Superior temporal gyrus (tissue), 1 donor: ENCODE measurements around the gene CLTA.

ENCODE experiments used
- DNase-seq: peaks from one replicate; pipeline ENCODE4 v3.0.0-alpha.2; 2016; ENCODE audit errors: extremely low spot score

Gene CLTA

GRCh38 chr9:36188212-36188611 lies 2.5 kb upstream of the CLTA start:
- DNase-seq = no peak

DNA sequence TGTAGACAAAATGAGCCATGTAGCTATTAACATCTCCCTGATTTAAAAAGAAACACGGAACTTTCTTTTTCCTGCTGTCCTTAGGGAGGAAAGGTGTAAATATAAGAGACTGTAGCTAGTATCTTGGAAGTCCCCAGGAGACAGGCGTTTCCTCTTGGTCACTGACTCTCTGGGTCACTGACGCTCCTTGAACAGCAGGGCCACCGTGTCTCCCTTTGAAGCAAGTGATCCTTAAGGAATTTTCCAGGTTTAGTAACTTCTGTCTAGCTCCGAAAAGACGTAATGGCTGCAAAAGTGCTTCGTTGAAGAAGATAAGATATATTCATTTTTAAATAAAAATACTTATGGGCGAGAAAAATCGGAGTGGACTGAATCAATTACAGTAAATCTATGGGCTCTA lies 745 bp upstream of the CLTA start:
- no peak for DNase-seq

DNA sequence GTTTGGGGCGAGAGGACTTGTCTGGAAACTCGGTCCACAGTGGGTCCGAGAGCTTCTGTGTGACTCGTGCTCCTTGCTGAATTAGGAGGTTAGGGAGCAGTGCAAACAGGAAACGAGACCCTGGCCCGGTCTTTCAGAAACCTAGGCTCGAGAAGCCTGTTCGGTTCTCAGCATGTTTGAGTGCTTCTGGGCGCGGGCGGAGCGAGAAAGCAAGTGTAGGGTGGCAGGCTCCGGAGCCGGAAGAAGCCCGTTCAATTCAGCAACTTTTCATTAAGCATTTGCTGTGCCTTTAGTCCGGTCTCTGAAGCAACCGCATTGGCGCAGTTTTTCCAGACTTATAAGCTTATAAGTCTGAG lies 547 bp downstream of the CLTA start:
- peak; percentile 29 for DNase-seq

GRCh38 chr9:36191686-36192085 lies 965 bp downstream of the CLTA start:
- DNase-seq = no peak

- no peak for DNase-seq
Observed at GRCh38 chr9:36192196-36192595, 1.5 kb downstream of the CLTA start.

DNA sequence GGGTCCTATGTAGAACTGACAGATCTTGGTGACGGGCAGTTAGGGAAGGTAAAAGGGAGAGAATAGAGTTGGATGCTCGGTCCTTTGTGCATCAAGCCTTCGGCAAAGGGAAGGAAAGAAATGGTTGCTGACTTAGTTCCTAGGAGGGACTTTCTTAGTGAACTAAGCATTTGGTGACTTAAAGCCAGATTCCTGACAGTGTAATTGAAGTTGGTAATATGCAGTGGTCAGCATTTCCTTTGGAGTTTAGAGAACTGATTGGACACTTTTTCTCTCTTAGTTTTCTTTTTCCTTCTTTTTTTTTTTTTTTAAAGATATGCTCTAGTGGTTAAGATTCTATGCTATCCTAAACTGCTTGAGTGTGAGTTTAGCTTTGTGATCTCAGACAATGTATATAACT lies 2.3 kb downstream of the CLTA start:
- DNase-seq = no peak

DNA sequence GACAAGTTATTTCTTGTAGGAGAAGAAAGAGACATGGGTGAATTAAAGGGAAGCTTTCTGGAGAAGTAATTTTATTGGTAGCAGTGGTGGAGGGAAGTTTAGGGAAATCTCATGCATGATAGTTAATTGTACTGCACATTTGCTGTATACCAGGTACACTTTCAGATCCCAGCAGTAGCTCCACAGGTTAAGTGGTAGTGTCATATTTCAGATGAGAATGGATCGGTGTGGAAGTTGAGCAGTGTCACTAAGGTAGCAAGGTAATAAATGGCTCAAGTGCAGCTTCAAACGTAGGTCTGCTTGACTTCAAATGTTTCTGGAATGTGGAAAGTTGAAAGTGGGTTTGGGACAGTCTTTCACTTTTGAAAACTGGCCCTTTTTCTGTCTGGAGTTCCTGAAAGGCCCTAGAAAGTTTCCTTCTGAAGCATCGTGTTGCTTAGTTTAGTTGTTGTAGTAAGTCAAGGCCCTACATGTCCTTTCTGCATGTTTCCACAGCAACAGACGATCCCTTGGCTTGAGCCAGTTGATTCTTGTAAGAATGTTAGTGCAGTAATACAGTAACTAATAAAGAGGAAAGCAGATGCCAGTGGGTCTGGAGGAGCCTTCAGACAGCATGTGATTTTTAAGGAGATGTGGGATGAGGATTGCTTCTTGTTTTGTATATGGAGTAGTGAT lies 3.7 kb downstream of the CLTA start:
- DNase-seq = no peak

DNA sequence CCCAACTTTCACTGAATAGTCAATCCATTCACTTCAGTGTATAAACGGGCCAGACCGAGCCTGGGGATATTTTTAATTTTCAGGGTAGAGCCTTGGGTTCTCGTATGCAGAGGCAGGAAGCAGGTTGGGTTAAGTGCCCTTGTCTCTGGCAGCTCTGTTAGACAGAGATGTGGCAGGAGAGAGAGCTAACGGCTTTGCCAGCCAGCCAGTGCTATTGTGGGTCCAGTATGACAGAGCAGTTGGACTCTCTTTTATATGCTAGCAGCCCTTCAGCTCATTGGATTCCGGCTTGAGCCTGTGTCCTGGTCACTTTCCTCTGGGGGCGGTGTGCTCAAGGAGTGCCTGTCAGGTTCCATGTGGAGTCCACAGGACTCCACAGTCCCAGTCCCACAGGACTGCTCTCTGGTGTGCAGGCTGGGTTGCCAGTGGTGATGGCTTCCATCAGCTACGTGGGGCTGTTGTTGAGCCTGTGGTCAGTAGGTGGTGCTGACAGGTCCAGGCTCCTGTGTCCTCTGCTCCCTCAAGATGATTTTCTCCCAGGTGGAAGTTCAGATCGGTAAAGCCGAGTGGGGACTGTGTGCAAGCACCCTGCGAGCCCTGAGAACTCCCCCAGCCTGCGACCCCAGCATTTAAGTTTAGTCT lies 14.3 kb downstream of the CLTA start:
- DNase-seq = no peak

- peak; percentile 76 for DNase-seq
Observed at GRCh38 chr9:36207016-36207415, 16.3 kb downstream of the CLTA start.

- peak; percentile 53 for DNase-seq
Observed at GRCh38 chr9:36207546-36208012, 16.9 kb downstream of the CLTA start.

DNA sequence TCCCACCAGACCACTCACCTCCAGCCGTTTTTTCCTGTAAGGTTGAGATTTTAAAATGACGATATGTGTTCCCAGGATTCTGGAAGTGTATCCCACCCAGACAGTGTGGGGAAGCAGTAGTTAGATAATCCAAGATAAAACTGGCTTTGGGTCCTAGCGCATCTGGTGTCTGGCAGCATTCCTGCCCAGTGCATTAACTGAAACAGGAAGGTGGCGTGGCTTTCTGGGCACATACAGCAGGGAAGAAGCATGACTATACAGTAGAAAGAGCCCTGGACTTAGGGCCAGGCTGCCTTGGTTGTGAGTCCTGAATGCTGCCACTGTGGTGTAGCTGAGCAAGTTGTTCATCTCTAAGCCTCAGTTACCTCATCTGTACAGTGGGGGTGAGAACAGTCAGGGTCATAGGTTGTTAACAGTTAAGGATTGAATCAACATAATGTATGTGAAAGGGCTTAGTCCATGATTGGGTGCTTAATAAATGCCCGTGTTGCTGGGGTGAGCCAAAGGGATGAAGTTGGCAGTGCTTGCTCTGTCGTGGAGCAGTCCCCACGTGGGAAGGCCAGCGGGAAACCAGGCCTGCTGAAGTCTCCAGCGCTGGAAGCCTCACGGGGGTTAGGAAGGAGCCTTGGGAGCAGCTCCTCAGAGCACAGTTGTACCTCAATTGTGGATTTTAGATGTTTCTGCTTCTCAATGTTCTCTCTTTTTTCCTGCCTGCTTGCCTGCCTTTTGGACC lies 18.0 kb downstream of the CLTA start:
- no peak for DNase-seq

DNA sequence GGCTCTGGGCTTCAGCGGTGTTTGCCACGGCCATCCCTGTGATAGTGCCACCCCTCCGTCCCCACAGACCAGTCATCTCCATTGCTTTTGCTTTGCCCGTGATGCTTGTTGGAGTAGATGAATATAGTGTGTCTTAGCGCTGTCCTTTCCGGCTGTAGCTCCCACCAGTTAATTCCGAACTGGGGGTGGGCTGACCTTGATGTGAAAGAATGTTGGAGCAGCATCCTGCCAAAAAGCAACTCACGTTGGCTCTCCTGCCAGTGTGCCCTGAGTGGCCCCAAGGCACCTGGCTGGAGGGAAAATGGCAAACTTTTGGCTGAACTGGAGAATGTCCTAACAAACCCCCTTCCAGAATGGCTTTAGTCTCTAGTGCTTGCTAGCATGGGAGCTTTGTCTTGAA lies 20.0 kb downstream of the CLTA start:
- no peak for DNase-seq

DNA sequence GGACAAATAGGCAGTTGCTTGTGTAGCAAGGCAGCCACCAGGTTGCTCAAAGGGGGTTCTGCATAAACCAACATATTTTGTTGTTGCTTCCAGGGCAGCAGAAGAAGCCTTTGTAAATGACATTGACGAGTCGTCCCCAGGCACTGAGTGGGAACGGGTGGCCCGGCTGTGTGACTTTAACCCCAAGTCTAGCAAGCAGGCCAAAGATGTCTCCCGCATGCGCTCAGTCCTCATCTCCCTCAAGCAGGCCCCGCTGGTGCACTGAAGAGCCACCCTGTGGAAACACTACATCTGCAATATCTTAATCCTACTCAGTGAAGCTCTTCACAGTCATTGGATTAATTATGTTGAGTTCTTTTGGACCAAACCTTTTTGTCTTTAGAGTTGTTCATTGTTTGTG lies 20.8 kb downstream of the CLTA start:
- DNase-seq = no peak

- DNase-seq = no peak
Observed at GRCh38 chr9:36213387-36213786, 22.7 kb downstream of the CLTA start.

DNA sequence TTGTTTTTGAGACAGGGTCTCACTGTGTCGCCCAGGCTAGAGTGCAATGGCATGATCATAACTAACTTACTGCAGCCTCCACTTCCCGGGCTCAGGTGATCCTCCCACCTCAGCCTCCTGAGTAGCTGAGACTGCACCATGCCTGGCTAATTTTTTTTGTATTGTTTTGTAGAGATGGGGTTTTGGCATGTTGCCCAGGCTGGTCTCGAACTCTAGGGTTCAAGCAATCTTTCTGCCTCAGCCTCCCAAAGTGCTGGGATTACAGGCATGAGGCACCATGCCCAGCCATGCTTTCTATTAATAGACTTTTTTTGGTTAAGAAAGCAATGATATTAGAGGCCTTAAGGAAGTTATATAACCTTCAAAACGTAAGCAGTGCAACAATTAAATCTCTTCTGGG lies 23.3 kb downstream of the CLTA start:
- DNase-seq = no peak

- DNase-seq = no peak
Observed at GRCh38 chr9:36214571-36214970, 23.9 kb downstream of the CLTA start.

GRCh38 chr9:36217256-36217968 lies 26.7 kb downstream of the CLTA start:
- peak; percentile 33 for DNase-seq

DNA sequence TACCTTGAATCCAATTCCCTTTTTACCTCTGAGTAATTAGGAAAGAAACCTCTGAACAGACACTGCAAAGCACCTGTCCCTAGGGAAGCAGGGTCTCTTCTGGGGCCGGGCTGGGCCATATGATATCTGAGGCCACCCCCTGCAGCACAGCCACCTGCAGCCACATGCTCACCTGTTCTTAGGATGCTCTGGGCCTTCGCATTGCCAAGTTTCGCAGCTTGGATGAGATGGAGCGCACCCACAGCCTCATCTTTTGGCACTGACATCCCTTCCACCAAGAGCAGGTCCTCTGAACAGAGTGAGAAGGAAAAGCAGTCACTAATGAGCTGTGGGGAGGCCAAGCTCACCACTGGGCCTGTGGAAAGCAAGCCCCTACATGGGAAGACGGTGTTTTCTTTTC lies 27.3 kb downstream of the CLTA start:
- no peak for DNase-seq

DNA sequence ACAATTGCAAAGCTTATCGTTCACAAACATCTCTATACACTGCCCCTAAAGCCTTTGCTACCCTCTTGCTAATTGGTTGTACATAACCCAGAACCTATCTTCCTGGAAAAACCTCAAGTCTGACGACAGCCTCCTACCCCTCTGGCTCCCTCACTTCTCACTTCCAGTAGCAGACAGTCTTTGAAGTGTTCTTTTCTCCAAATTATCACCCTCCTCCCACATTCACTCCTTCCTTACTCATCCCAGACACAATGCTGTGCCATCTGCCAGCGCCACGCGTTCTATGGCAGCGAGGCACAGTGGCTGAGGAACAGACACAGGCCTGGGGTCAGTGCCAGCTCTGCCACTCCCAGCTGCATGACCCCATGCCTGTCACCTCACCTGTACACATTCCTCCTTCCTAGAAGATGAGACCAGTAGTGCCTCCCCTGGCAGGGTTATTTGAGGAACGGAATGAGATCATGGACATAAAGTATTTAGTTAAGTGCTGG lies 27.7 kb downstream of the CLTA start:
- peak; percentile 68 for DNase-seq

DNA sequence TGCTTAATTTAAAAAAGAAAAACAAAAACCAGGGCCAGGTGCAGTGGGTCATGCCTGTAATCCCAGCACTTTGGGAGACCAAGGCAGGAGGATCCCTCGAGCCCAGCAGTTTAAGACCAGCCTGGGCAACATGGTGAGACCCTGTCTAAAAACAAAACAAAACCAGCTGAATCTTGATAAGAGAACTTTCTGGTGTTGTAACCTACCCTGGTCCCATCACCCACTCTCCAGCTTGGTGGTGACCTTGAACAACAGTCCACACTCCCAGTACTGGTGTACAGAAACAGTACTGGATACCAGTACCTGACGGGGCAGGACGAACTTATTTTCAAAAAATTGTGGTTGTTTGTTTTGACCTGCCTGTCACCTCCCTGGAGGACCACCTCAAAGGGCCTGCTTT lies 30.9 kb downstream of the CLTA start:
- DNase-seq = no peak

GRCh38 chr9:36222449-36222848 lies 31.7 kb downstream of the CLTA start:
- DNase-seq = no peak

DNA sequence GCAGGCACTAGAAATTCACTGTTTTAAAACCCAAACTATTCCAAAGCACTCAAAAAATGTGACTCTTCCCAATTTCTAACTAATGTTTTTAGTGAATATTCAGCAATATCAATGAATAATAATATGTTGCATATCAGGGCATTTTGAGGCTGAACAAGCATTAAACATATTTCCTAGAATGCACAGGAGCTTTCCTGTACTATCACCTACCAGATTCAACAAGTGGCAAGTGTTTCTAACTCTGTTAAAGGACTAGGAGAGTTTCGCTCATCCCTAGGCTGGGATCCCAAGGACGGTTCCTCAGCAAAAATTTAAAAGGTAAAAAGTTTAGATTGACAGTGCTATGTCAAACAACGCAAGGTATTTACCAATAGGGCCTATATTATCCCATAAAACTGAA lies 46.5 kb downstream of the CLTA start:
- DNase-seq = no peak
